KOPT-K1 (cell line): ENCODE measurements around the gene EMILIN1.
"Not testable (repeated sequence)": the region's sequence is repeated elsewhere in the genome, so short reads cannot be mapped to it uniquely, and the experiment has no call there.

Experiments used
- H3K27ac ChIP-seq: fragments of 200-600 bp; sonication (generic); 2 replicates; pipeline ENCODE4 v1.5.1; 2016; ENCODE audit warnings: antibody characterized with exemption, mild to moderate bottlenecking, low read depth, low read length; ENCODE audit not compliant: poor library complexity, severe bottlenecking
- H3K36me3 ChIP-seq: fragments of 200-600 bp; sonication (generic); 2 replicates; pipeline ENCODE4 v1.5.1; 2017; ENCODE audit warnings: antibody characterized with exemption, mild to moderate bottlenecking, low read length, moderate library complexity; ENCODE audit not compliant: insufficient read depth
- H3K9me3 ChIP-seq: fragments of 200-600 bp; sonication (generic); 2 replicates; pipeline ENCODE4 v1.5.1; 2017; ENCODE audit warnings: antibody characterized with exemption, low read length, mild to moderate bottlenecking; ENCODE audit not compliant: insufficient read depth, poor library complexity, severe bottlenecking

The EMILIN1 gene

DNA sequence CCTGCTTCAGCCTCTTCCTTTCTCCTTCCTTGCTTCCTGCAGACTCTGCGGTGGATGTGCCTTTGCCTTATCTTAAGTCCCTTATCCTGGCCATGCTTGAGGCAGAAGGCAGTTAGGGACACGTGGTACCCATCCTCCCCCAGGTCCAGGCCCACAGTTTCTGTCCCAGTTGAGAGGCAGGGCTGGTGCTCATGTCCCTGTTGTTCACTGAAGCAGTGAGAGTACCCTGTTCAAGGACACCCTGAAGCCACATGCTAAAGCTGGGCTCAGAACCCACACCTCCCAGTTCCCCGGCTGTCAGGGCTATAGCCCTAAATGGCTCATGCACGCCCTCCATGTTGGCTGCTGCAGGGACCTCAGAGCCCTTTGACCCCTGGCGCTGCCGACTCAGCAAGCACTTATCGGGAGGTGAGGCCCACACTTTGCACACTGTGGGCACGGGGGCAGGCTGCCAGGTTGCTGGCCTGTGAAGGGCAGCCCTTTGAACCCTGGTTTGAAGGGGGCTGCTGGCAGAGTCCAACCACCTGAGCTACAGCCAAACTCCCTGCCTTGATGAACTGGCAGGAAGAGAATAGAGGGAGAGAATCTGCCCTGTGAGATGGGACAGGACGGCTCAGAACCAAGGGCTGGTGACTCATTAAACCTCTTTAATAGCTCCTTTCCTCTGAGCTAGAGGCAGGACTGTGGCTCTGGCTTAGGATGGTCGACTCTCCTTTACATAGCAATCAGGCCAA is 14.4 kb downstream of the EMILIN1 start:
- Histone ChIP-seq H3K36me3 (no peaks in the 10 kb centered on the region), H3K9me3 (no peaks in the 10 kb centered on the region), H3K27ac (no peak overlapping the region)

DNA sequence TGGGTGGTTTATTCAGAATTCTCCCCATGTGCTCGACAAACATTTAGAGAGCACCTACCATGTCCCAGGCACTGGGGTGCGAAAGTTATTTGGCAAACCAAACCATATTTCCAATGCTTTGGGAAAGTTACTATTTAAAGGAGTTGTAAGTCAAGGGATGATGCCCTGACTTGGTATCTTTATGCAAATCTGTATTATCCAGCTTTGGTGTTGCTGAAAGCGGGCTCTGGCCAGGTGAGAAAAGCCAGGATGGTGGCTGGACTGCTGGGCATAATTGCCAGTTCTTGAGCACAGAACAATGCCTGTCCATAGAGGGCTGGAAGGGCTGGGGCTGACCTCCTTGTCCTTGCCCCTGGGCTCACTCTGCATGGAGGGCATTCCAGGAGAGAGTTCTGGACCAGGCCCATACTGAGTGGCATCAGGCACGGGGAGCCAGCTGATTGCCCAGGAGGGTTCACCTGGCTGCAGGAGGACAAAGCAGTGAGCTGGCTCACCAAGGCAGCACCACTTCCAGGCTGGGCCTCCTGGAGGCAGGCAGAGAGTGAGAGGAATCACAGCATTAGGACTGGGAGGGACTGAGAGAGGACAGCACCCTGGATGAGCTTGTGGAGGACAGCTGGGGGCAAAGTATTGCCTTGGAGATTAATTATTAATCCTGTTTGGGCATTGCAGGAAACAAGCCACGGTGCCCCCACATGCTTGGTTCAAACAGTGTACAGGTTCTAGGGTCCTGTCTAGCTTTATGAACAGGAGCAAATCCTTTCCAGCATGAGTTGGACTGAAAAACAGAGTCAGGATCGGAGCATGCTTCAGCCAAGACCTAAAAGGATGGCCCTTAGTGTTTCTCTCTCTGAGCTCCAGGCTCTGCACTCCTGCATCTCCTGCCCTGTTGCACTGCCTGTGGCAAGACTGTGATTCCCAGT is 15.3 kb downstream of the EMILIN1 start:
- Histone ChIP-seq H3K9me3 (no peaks in the 10 kb centered on the region), H3K27ac (no peak overlapping the region), H3K36me3 (no peaks in the 10 kb centered on the region)

DNA sequence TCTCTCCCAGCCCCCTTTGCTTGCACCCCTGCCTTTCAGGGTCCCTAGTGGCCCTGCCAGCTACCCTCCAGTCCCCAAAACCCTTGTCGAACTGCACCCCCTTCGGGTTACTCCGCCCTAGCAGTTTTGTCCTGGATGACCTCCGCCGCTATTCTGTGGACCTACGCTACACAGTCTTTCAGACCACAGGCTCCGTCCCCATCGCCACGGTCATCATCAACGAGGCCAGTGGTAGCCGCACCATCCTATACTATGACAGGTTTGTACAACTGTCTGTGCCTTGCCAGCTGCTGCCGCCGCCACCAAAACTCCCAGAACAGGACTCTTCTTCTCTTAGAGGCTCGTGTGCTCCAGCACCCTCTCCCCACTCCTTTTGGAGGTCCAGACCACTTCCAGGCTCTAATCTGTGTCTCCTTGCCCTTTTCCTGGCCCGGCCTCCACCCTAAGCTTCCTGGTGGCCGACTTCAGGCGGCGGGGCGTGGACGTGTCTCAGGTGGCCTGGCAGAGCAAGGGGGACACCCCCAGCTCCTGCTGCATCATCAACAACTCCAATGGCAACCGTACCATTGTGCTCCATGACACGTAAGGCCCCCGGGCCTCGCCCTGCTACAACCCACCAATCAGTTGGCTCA is 16.1 kb downstream of the EMILIN1 start:
- Histone ChIP-seq H3K36me3 (no peaks in the 10 kb centered on the region), H3K9me3 (no peaks in the 10 kb centered on the region), H3K27ac (no peak overlapping the region)

DNA sequence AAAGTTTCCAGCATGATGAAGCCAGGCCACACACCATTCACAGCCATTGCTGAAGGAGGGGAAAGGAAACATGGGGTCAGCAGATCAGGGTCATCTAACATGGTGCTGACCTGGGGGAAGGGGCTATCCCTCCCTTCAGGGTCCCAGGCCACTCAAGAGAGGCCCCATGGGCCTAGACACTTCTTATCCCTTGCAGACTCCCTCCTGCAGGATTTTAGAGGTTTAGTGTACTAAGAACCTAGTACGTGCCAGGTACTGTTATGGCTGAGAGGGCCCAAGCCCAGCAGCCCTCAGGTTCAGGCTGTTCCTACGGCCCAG is 17.0 kb downstream of the EMILIN1 start:
- Histone ChIP-seq H3K36me3 (no peaks in the 10 kb centered on the region), H3K27ac (no peak overlapping the region), H3K9me3 (no peaks in the 10 kb centered on the region)

DNA sequence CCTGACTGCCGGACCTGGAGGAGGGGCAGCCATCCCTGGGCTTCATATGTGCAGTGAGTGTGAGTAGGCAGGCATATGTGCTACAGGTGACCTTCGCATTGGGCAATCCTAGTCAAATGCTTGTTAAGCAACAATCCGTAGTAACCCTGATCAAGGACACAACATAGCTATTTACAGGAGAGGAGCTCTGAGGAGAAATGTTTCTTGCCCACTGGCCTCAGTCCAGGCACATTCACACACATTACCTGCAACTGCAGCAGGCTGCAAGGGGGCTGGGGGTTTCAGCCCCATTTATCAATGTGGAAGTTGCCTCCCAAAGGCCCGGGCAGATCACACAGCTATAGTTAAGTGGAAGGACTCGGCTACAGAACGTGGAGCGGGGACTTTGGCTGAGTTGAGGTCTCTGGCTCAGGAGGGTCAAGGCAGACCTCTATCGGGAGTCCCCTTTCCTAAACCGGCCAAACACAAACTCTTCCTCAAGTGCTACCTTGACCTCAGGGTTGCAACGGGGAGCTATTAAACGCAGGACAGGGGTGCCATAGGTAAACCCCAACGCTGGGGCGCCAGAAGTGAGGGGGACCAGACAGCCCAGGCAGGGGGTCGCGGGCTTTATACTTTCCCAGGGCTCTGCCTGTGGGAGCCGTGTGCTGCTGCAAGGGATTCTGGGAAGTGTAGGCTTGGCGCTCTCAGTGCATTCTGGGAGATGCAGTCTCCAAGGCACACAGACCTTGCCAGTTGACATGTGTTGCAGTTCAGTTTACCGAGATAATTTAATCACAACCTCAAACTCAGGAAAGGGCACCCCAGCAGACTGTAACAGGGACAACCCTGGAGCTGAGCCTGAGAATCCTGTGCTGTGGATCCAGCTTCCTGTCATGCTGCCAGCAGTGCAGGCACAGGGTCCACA is 17.6 kb downstream of the EMILIN1 start:
- H3K9me3 ChIP-seq, result no peaks in the 10 kb centered on the region
- no peaks in the 10 kb centered on the region for H3K36me3 ChIP-seq
- H3K27ac ChIP-seq, result no peak overlapping the region

DNA sequence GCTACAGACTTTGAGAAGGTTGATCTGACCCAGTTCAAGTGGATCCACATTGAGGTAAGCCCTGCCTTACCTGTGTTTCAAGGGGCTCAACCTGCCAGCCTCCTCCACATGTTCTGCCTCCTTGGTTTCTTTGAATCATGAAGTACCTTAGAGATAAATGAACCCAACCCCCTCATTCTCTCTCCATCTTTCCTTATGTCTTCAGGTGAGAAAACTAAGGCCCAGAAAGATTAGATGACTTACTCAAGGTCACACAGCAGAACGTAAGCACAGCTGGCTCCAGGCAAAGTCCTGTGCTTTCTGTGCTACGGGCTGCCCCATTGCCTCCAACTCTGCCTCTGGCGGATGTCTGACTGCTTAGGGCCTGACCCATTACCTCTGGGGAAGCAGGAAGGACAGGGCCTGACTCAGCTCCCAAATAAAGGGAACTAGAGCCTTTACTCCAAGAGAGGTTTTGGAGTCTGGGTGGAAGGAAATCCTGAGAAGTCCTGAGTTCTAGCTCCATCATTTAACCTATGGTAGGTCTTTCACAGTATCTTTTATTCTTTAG is 18.4 kb downstream of the EMILIN1 start:
- Histone ChIP-seq H3K9me3 (no peaks in the 10 kb centered on the region), H3K27ac (no peak overlapping the region), H3K36me3 (no peaks in the 10 kb centered on the region)

DNA sequence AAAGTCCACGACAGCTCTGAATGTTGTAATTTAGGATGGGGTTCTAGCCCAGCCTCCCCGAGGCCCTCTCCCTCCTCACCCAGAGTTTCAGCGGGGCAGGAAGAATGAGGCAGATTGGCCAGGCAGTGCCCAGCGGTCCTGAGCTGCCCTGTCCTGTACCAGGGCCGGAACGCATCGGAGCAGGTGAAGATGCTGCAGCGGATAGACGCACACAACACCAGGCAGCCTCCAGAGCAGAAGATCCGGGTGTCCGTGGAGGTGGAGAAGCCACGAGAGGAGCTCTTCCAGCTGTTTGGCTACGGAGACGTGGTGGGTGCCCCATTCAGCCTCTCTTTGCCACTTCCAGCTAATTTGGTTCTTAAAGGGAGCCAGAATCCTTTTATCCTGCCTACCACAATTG is 18.9 kb downstream of the EMILIN1 start:
- Histone ChIP-seq H3K27ac (no peak overlapping the region), H3K36me3 (no peaks in the 10 kb centered on the region), H3K9me3 (no peaks in the 10 kb centered on the region)

DNA sequence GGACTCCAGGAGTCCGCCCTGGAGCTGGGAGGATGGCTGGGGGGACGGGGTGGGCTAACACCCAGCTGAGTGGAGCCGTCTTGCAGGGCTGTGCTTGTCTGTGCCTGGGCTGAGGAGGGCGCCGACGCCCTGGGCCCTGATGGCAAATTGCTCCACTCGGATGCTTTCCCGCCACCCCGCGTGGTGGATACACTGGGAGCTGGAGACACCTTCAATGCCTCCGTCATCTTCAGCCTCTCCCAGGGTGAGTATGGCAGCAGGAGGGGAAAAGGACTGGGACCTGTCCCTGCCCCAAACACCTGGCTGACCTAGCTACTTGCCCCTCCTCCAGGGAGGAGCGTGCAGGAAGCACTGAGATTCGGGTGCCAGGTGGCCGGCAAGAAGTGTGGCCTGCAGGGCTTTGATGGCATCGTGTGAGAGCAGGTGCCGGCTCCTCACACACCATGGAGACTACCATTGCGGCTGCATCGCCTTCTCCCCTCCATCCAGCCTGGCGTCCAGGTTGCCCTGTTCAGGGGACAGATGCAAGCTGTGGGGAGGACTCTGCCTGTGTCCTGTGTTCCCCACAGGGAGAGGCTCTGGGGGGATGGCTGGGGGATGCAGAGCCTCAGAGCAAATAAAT is 21.0 kb downstream of the EMILIN1 start:
- no peaks in the 10 kb centered on the region for H3K9me3 ChIP-seq
- no peak overlapping the region for H3K27ac ChIP-seq
- no peaks in the 10 kb centered on the region for H3K36me3 ChIP-seq

DNA sequence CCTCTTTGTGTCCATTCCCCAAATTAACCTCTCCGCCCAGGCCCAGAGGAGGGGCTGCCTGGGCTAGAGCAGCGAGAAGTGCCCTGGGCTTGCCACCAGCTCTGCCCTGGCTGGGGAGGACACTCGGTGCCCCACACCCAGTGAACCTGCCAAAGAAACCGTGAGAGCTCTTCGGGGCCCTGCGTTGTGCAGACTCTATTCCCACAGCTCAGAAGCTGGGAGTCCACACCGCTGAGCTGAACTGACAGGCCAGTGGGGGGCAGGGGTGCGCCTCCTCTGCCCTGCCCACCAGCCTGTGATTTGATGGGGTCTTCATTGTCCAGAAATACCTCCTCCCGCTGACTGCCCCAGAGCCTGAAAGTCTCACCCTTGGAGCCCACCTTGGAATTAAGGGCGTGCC is 21.6 kb downstream of the EMILIN1 start:
- Histone ChIP-seq H3K9me3 (no peaks in the 10 kb centered on the region), H3K36me3 (no peaks in the 10 kb centered on the region), H3K27ac (no peak overlapping the region)

DNA sequence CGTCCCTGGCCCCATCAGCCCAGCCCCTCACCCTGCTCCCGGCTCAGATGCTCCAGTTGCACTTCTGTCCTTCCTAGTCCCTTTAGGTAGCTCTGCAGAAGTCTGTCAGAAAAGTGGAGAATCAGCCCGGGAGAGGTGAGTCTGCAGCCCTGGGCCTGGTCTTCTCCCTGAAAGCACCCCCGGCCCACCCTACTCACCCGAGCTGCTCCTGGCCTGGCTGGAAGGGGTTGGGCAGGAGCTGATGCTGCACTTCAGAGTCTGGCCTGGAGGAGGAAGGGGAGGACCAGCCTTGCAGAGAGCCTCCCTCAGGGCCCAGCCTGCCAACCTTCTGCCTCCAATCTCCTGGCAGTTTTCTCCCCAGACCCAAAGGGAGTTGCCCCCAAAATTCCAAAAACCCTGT is 23.9 kb downstream of the EMILIN1 start:
- Histone ChIP-seq H3K36me3 (no peaks in the 10 kb centered on the region), H3K27ac (no peak overlapping the region), H3K9me3 (no peaks in the 10 kb centered on the region)

DNA sequence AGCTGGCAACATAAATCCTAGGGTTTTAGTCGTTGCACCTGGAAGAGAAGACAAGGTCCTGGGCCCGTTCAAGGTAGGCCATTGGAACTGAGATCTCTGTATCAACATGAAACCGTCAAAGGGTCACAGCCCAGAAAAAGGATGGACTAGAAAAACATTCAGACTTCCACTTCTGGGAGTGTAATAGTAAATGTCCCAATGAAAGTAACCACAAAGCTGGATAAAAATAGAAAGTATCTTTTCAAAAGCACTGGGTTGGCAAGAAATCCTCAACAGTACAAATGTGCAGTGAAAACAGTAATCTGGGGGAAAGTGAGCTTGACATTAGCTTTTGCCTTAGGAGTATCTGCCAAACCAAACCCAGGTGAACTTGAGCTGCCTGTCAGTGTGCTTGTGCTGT is 27.6 kb downstream of the EMILIN1 start:
- Histone ChIP-seq H3K36me3 (no peaks in the 10 kb centered on the region), H3K27ac (no peak overlapping the region), H3K9me3 (no peaks in the 10 kb centered on the region)

DNA sequence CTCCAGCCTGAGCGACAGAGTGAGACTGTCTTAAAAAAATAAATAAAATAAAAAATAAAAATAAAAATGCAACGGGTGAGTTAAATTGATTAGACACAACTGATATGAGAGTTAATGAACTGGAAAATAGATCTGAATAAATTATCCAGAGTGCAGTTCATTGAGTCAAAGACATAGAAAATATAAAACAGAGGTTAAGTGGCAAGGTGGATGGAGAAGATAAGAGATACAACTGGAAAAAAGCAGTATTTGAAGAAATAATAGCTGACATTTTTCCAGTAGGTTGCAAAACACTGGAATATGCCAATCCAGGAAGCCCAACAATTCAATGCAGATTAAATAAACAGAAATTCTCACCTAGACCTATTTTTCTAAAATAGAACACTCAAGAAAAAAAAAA is 29.8 kb downstream of the EMILIN1 start:
- H3K9me3 ChIP-seq, result no peaks in the 10 kb centered on the region
- no peak overlapping the region for H3K27ac ChIP-seq
- no peaks in the 10 kb centered on the region for H3K36me3 ChIP-seq

DNA sequence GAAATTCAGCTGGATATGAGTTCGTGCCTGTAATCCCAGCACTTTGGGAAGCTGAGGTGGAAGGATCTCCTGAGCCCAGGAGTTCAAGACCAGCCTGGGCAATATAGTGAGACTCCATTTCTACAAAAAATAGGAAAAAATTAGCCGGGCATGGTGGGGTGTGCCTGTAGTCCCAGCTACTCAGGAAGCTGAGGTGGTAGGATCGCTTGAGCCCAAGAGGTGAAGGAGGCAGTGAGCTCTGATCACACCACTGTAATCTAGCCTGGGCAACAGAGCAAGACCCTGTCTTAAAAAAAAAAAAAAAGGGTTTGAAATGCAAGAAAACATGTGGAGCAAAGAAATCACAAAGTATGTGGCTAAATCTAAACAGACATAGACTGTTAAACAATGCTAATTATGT is 30.7 kb downstream of the EMILIN1 start:
- no peaks in the 10 kb centered on the region for H3K36me3 ChIP-seq
- no peak overlapping the region for H3K27ac ChIP-seq
- H3K9me3 ChIP-seq, result no peaks in the 10 kb centered on the region

DNA sequence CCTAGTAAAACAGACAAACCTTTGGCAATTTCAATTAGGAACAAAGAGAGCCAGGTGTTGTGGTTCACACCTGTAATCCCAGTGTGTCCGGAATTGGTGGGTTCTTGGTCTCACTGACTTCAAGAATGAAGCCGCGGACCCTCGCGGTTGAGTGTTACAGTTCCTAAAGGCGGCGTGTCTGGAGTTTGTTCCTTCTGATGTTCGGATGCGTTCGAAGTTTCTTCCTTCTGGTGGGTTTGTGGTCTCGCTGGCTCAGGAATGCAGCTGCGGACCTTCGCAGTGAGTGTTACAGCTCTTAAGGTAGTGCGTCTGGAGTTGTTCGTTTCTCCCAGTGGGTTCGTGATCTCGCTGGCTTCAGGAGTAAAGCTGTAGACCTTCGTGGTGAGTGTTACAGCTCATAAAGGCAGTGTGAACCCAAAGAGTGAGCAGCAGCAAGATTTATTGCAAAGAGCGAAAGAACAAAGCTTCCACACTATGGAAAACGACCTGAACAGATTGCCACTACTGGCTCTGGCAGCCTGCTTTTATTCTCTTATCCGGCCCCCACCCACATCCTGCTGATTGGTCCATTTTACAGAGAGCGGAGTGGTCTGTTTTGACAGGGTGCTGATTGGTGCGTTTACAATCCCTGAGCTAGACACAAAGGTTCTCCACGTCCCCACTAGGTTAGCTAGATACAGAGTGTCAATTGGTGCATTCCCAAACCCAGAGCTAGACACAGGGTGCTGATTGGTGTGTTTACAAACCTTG is 32.4 kb downstream of the EMILIN1 start:
- H3K27ac ChIP-seq, H3K9me3 ChIP-seq, H3K36me3 ChIP-seq: not testable (repeated sequence)
